ENCODE data around the gene ERLEC1.
"Not testable (repeated sequence)": the region's sequence is repeated elsewhere in the genome, so short reads cannot be mapped to it uniquely, and the experiment has no call there.

Gene ERLEC1, protein sequence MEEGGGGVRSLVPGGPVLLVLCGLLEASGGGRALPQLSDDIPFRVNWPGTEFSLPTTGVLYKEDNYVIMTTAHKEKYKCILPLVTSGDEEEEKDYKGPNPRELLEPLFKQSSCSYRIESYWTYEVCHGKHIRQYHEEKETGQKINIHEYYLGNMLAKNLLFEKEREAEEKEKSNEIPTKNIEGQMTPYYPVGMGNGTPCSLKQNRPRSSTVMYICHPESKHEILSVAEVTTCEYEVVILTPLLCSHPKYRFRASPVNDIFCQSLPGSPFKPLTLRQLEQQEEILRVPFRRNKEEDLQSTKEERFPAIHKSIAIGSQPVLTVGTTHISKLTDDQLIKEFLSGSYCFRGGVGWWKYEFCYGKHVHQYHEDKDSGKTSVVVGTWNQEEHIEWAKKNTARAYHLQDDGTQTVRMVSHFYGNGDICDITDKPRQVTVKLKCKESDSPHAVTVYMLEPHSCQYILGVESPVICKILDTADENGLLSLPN

DNA sequence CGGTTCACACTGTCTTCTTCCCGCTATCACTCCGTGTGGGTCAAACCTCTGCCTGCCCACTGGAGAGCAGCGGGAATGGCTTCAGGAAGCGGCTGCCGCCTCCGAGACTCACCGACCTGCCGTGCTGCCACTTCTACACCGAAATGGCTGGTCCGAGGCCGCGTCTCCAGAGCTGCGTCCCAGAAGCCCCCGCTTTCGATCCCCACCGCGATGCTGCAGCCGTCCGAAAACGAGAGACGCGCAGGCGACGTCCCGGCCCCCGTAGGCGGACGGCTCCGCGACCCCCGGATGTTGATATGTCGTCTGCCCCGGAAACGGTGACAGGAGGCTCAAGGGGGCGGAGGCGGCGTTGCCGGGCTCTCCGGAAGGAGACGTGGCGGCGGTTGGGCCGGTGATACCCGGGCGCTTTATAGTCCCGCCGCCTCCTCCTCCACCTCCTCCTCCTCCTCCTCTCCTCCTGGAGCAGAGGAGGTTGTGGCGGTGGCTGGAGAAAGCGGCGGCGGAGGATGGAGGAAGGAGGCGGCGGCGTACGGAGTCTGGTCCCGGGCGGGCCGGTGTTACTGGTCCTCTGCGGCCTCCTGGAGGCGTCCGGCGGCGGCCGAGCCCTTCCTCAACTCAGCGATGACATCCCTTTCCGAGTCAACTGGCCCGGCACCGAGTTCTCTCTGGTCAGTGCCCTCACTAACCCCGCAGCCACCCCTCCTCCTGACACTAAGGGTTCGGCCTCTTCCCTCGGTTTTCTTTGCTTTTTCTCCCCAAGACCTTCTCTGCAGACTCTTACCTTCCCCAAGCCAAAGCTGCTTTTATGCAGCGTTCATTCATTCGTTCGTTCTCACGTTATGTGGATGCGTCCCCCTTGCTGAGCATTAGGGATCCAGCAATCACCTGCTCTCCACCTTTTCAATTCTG, at the start of gene ERLEC1, which contains the start of gene ASB3:
TSS of gene ERLEC1 (plus strand) at position 340 of the 909 bp plus-strand sequence. CDS start at position 507, 167 bp downstream.
TSS of gene ASB3 (minus strand) at position 249 of the 909 bp plus-strand sequence. CDS start 21,381 bp downstream, outside the sequence.
- H3K4me3 ChIP-seq (ENCODE audit: low read depth, low read length) = peak within 1 kb of the TSS; percentile 99

GRCh38 chr2:53737091-53737490, 49.8 kb upstream of the ERLEC1 start:
- H3K4me3 ChIP-seq (ENCODE audit: low read depth, low read length) = no peak overlapping the region

GRCh38 chr2:53739032-53739431, 47.8 kb upstream of the ERLEC1 start:
- H3K4me3 ChIP-seq (ENCODE audit: low read depth, low read length) = no peak overlapping the region

DNA sequence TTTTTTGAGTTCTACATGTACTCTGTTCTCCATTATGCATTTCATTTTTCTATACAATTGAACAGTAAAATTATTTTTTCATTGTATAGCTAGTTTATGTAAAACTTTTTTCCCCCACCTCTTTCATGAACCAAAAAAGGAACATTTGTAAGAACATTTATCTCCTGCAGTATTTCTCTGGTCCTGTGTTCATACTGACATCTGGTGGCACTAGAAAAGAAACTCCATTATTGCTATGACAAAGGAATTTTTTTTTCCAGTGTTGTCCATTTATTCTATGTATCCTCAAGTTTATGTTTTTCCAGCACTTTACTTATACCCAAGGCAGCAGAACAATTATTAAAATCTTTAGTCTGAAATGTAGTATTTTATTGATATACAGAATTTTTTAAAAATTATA, 46.7 kb upstream of the ERLEC1 start:
- H3K4me3 ChIP-seq (ENCODE audit: low read depth, low read length) = no peak overlapping the region

- H3K4me3 ChIP-seq (ENCODE audit: low read depth, low read length) = no peak overlapping the region
These were observed 42.3 kb upstream of the ERLEC1 start for GRCh38 chr2:53744395-53745065.

GRCh38 chr2:53750041-53750768, 36.6 kb upstream of the ERLEC1 start:
- H3K4me3 ChIP-seq (ENCODE audit: low read depth, low read length) = no peak overlapping the region

DNA sequence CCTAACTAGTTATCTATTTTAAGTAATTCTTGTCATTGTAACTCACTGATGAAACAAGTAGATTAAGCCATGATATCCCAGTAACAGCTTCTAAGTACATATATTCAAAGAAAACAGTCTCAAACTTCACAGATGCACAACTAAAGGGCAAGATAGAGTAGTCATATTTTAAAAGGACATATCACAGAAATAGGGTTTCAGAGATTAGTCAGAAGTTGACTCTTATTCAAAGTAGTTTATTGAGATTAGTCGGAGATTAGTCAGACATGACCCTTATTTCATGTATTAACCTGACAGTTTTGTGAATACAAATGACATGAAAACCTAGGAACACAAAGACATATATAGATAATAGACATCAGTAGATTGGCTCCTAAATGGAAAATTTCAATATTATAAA, 35.1 kb upstream of the ERLEC1 start:
- no peak overlapping the region for H3K4me3 ChIP-seq (ENCODE audit: low read depth, low read length)

- H3K4me3 ChIP-seq (ENCODE audit: low read depth, low read length) = no peak overlapping the region
These were observed 34.5 kb upstream of the ERLEC1 start for GRCh38 chr2:53752385-53752784.

DNA sequence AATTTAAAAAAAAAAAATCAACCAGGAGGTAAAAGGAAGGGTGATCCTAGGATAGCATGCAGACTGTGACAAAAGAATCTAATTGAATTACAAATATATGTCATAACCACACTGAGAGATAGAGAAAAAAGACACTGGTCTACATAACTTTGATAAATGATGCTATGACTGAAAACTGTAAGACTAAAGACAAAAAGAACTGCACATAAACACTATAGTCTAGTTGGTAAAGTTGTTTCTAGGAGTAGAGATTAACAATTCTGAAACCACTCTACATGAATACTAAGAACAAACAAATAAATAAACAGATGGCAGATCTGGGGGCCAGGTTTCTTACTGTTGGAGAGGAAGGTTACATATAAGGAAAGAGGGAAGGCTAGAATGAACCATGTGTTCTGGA, 33.8 kb upstream of the ERLEC1 start:
- no peak overlapping the region for H3K4me3 ChIP-seq (ENCODE audit: low read depth, low read length)

GRCh38 chr2:53755121-53755520, 31.7 kb upstream of the ERLEC1 start:
- no peak overlapping the region for H3K4me3 ChIP-seq (ENCODE audit: low read depth, low read length)

DNA sequence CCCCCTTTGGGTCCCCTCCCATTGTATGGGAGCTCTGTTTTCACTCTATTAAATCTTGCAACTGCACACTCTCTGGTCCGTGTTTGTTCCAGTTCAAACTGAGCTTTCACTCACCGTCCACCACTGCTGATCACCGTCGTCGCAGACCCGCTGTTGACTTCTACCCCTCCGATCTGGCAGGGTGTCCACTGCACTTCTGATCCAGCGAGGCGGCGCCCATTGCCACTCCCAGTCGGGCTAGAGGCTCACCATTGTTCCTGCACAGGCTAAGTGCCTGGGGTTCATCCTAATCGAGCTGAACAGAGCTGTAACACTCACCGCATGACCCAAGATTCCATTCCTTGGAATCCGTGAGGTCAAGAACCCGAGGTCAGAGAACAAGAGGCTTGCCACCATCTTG, 30.2 kb upstream of the ERLEC1 start:
- H3K4me3 ChIP-seq (ENCODE audit: low read depth, low read length) = no peak overlapping the region

DNA sequence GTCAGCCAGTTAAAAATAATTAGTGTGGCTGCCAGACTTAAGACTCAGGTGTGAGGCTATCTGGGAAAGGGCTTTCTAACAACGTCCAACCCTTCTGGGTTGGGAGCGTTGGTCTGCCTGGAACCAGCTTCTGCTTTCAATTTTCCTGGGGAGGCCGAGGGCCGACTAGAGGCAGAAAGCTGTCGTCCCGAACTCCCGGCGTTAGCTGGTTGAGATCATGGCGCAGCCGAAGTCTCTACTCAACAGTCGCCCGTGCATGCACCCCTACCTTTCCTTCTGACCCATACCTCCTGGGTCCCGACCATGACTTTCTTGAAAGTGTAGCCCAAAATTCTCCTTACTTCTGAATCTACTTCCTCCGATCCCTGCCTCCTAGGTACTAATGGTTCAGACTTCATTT, 29.6 kb upstream of the ERLEC1 start:
- not testable (repeated sequence) for H3K4me3 ChIP-seq (ENCODE audit: low read depth, low read length)

DNA sequence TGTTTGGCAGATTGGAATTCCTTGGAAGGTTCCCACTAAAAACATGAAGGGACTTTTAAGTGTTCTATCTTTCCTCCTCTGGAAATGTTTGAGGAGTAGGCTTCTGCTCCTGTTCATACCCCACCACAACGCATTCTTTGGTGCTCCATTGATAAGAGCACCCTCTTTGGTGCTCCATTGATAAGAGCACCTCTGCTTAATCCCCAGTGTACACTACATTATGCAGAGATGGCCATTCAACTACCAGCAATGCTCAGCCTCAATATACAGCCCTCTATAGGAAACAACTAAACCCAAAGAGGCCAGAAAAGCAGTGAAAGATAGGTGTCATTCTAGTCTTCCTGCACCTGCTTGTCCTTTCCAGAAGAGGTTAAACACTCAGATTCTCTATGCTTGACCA, 21.1 kb upstream of the ERLEC1 start:
- H3K4me3 ChIP-seq (ENCODE audit: low read depth, low read length) = no peak overlapping the region

DNA sequence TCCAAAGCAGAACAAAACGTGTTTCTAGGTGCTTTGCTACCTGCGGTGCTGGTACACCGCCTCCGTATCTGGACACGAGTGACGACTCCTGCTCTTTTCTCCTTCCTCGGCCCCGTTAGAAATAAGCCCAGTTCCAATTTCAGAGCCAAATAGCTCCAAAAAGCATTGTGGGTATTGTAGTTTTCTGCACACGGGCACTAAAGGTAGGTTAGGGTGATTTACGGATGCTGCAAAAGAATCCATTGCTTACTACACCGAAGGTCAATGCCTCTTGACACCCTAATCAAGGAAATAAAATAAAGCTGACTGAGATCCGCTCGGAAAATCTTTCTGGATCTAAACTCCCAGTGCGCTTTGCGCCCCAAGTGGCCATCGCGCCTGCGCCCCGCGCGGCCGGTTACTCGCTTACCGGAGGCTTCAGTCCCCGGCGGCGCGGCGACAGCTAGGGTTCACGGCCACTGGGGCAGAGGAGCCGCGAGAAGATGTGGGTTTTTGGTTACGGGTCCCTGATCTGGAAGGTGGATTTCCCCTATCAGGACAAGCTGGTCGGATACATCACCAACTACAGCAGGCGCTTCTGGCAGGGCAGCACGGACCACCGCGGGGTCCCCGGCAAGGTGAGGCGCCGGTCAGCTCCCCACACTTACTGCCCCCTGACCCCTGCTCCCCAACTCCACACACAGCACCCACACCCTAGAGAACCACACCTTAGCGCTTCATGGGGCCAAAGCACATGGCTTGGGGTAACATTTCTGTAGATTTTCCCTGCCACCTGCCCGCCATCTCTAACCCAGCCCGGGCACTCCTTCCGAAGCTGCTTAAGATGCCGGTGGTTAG, 19.2 kb upstream of the ERLEC1 start, which contains the start of gene CHAC2:
TSS of gene CHAC2 (plus strand) at position 400 of the 837 bp plus-strand sequence. CDS start at position 483, 83 bp downstream.
- H3K4me3 ChIP-seq (ENCODE audit: low read depth, low read length) = peak within 1 kb of the TSS; percentile 89

DNA sequence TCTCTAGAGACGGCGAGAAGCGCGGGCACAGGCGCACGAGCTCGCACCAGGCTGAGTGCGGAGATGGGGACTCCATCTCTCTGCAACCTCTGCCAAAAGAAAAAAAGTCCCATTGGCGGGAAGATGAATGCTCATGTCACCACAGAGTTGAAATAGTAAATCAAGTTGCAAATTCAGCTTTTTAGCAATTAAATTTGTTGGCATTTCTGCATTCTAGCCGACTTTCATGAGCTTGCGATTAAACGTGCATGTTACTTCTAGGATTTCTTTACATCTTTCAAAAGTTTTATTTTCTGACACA, 18.7 kb upstream of the ERLEC1 start:
- peak overlapping the region; percentile 89 for H3K4me3 ChIP-seq (ENCODE audit: low read depth, low read length)

DNA sequence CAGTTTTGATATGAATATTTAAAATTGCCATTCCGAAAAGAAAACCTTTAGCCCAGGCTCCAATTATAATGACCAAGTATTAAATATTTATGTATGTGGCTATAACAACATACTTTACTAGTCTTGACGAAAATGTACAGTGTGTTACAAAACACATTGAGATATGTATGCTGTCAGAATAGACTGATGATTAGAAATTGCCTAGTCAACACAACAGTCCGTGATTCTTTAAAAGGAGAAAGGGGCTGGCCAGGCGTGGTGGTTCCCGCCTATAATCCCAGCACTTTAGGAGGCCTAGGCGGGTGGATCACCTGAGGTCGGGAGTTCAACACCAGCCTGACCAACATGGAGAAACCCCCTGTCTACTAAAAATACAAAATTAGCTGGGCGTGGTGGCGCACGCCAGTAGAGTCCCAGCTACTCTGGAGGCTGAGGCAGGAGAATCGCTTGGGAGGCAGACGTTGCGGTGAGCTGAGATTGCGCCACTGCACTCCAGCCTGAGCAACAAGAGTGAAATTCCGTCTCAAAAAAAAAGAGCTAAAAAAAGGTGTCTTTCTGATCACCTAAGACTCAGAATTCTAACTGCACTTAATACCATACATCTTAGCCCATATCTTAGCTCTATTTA, 17.4 kb upstream of the ERLEC1 start:
- no peak overlapping the region for H3K4me3 ChIP-seq (ENCODE audit: low read depth, low read length)

- no peak overlapping the region for H3K4me3 ChIP-seq (ENCODE audit: low read depth, low read length)
These were observed 16.6 kb upstream of the ERLEC1 start for GRCh38 chr2:53770264-53770663.

GRCh38 chr2:53777134-53777533, 9.7 kb upstream of the ERLEC1 start:
- H3K4me3 ChIP-seq (ENCODE audit: low read depth, low read length) = no peak overlapping the region

DNA sequence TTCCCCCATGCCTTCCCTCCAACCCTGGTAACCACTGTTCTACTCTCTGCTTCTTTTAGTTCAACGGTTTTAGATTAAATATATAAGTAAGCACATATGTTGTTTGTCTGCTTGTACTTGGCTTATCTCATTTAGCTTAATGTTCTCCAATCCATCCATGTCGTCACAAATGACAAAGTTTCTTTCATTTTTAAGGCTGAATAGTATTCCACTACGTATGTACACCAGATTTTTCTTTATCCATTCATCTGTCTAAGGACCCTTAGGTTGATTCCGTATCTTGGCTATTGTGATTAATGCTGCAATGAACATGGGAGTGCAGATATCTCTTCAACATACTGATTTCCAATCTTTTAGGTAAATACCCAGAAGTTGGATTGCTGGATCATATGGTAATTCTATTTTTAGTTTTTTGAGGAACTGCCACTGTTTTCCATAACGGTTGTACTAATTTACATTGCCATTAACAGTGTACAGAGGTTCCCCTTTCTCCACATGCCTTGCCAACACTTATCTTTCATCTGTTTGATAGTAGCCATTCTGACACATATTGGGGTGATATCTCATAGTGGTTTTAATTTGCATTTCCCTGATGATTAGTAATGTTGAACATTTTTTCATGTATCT, 8.2 kb upstream of the ERLEC1 start:
- H3K4me3 ChIP-seq (ENCODE audit: low read depth, low read length) = no peak overlapping the region

Measured in iPS-11a (cell line).